HG03521 (cell line): Measurements from ENCODE around the gene SHANK3.

Experiments used
- ATAC-seq: cut with Tn5 transposase; IDR thresholded peaks from one replicate; pipeline ENCODE4 v1.9.1; 2021; ENCODE audit warnings: mild to moderate bottlenecking, moderate library complexity; ENCODE audit not compliant: unreplicated experiment

SHANK3 gene

DNA sequence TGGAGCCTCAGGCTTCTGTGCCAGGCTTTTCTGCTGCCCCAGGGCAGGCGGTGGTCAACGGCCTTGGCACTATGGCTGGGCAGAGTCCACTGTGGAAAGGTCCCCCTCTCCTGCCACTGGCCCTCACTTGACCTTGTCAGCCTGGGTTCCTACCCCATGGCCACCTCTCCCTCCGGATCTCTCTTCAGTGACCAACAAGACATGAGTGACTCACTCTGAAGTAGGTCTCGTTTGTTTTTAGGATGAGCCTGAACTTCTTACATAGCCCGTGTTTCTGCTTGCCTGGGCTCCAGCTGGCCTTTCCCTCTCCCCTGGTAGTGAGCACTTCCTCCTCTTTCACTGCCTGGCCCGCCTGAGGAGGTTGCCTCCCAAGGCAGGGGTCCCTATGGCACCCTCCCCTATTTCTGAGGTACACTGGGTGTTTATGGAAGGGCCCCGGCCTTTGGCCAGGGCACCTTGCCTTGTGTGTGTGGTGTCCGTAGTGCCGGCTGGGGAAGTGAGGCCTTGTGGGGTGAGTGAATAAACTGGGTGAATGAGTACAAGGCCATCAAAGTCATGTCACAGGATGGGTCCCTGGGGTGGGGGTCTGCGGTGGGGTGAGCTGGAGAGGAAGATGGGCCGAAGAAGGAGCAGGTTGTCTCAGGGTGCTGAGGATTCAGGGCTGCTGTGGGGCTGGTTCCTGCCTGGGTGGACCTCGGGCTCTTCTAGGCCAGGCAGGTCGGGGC, 5.0 kb downstream of the SHANK3 start:
- ATAC-seq = no peak

DNA sequence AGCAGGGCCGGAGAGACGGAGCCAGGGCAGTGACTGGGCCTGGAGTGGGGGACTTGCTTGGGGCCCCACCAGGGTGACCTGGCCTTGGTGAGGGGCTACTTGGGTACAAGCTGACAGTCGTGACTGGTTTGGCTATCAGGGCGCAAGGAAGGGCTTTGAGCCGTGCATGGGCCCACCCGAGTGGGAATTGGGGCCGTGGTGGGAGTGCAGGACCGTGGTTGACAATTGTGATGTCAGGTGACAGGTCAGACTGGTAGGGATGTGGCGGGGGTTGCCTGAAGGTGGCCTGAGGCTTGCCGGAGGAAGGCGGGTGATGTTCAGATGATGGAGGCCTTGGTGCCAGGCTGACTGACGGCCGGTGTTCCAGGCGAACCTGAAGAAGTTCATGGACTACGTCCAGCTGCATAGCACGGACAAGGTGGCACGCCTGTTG, 5.6 kb downstream of the SHANK3 start:
- ATAC-seq = no peak

DNA sequence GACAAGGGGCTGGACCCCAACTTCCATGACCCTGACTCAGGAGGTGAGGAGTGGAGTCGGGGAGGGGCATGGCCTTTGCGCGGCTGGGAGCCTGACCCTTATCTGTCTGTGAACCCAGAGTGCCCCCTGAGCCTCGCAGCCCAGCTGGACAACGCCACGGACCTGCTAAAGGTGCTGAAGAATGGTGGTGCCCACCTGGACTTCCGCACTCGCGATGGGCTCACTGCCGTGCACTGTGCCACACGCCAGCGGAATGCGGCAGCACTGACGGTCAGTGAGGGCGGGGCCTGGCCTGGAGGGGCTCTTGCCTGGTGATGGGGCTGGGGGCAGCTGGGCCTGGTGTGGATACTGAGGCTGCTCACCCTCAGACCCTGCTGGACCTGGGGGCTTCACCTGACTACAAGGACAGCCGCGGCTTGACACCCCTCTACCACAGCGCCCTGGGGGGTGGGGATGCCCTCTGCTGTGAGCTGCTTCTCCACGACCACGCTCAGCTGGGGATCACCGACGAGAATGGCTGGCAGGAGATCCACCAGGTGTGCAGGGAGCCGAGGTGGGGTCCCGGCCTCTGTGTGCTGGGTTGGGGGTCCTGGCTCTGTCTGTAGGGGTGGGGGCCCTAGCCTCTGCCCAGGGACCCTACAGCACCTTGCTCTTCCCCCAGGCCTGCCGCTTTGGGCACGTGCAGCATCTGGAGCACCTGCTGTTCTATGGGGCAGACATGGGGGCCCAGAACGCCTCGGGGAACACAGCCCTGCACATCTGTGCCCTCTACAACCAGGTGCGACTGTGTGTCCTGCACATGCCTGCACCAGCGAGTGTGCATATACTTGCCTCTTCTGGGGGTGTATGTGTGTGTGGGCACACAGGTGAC, 6.3 kb downstream of the SHANK3 start:
- ATAC-seq = no peak

DNA sequence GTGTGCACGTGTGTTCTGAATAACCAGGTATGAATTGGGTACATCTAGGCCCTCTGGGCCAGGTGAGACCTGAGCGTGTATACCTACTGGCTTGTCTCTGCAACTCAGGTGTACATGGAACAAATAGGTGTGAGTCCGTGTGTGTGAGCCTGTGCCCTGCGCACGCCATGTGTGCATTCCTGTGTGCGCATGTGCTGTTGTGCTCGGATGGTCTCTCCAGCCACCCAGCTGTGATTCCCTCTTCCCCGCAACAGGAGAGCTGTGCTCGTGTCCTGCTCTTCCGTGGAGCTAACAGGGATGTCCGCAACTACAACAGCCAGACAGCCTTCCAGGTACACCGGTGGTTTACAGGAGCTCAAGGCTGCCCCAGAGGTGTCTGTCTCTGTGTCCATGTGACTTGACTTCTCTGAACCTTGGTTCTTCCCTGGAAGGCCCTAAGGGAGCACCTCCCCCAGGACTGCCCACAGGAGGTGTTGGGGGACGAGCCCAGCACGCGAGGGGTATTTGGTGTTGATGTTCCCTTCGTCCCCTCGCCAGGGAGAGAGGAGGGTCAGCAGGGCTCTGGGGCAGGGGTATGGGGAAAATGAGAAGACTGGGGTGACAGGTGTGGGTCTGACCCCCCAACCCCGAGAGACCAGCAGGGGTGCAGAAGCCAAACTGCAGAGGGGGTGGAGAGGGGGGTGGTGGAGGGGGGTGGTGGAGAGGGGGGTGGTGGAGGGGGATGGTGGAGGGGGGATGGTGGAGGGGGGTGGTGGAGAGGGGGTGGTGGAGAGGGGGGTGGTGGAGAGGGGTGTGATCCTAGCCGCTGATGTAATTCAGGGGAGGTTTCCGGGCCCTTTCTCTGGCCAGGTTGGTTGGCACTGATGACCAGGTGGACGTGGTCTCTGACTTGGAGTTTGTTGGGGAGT, 10.7 kb downstream of the SHANK3 start:
- no peak for ATAC-seq

DNA sequence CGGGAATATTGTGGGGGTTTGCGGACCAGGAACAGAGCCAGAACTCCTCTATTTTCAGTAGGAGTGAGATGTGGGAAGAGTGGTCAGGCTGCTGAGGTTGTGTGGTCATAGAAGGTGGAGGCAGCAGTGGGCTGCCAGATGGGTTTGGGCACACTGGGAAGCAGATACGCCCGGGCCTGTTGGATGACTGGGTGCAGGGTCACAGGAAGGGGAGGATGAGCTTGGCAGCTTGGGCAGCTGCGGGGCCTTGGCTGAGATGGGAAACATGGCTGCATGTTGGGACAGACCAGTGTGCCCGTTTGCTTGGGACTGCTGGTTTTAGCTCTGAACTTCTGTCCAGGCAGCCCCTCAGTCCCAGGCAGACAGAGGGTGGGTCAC, 11.4 kb downstream of the SHANK3 start:
- ATAC-seq = no peak

DNA sequence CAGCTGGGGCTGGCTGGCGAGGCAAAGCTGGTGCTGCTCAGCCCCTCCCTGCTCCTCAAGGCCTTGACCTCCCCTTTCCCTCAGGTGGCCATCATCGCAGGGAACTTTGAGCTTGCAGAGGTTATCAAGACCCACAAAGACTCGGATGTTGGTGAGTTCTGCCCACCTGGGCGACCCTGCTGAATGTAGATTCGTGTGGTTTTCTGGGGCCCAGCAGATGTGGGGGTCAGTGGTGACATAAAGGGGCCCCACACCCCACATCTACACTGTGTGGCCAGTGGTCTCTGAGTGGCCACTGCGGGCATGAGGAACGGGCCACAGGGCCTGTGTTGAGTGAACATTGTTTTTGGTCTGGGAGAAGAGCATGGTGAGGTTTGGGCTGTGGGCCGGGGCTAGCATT, 11.9 kb downstream of the SHANK3 start:
- no peak for ATAC-seq

DNA sequence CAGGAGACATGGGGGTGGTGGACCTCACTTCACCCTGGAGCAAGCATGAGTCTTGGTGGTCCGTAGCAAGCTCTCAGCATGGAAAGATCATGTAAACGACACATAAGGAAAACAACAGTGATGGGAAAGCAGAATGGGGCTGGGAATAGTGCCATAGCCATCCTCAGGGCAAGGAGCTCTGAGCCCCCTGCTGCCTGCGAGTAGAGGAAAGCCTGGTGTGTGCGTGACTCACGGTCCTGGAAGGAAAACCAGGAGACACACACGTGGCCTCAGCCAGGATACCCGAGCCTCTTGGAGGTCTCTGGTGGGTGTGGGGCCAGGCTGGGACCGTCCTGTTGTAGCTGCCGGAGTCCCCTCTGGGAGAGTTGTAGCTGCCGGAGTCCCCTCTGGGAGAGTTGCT, 12.4 kb downstream of the SHANK3 start:
- ATAC-seq = no peak

DNA sequence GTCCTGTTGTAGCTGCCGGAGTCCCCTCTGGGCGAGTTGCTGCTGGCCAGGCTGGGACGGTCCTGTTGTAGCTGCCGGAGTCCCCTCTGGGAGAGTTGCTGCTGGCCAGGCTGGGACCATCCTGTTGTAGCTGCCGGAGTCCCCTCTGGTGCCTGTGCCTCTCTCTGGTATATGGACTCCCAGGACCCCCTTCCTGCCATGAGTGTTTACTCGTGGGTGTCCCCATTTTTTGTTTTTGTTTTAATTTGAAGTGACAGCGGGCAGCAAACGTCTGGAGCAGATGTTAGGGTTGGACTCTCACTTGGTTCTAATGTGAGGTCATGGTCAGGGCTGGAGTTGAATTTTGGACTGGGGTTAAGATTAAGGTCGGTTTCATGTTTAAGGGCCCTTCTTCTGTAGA, 14.2 kb downstream of the SHANK3 start:
- ATAC-seq = no peak

DNA sequence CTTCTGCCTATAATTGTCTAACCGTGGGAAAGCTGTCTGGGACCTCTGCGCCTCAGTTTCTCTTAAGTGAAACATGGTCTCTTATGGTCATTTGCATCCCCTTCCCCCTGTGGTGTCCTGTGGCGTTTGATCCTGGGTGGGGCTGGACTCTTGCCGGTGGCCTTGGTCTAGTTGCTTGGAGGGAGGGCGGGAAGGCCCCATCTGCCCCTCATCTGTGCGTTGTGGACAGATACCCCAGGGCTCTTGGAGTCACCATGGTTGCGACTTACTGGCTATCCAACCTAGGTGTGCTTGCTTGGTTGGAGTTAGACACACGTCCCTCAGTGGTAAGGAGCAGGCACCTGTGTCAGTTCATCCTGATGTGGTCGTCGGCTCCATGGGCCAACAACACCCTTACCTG, 15.2 kb downstream of the SHANK3 start:
- no peak for ATAC-seq

DNA sequence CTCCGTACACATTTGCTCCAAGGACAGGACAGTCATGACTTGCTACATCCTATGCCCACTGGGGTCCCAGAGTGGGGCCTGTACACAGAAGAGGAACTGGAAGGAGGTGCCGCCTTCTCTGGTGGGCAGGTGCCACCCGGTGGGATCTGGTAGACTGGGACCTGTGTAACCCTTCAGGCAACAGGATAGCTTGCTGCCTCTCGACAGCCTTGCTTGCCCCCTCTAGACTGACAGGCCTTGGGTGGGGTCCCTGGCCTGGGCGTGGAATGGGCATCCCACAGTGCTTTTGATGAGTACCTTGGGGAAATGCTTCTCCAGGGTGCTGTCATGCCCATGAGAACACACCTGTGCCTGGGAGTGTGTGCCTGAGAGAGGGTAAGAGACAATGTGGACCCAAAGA, 15.8 kb downstream of the SHANK3 start:
- no peak for ATAC-seq

DNA sequence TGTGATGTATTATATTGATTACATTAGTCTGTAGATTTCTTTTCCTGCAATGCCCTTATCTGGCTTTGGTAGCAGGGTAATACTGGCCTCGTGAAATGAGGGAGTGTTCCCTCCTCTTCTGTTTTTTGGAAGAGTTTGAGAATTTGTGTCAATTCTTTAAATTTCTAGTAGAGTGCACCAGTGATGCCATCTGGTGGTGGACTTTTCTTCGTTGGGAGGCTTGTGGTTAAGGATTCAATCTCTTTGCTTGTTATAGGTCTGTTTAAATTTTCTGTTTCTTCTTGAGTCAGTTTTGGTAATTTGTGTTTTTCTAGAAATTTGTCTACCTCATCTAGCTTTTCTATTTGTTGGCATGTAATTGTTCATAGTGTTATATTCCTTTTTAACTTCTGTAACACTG, 18.9 kb downstream of the SHANK3 start:
- ATAC-seq = no peak

DNA sequence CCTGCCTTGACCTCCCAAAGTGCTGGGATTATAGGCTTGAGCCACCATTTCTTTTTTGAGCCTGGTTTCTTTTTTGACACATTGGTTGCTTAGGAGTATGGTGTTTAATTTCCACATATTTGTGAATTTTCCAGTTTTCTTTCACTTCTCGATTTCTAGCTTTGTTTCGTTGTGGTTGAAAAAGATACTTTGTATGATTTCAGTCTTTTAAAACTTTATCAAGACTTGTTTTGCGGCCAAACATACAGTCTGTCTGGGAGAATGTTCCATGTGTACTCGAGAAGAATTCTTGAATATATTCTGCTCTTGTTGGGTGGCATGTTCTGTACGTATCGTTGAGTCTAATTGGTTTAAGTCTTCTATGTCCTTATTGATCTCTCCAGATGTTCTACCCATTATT, 20.8 kb downstream of the SHANK3 start:
- ATAC-seq = no peak

DNA sequence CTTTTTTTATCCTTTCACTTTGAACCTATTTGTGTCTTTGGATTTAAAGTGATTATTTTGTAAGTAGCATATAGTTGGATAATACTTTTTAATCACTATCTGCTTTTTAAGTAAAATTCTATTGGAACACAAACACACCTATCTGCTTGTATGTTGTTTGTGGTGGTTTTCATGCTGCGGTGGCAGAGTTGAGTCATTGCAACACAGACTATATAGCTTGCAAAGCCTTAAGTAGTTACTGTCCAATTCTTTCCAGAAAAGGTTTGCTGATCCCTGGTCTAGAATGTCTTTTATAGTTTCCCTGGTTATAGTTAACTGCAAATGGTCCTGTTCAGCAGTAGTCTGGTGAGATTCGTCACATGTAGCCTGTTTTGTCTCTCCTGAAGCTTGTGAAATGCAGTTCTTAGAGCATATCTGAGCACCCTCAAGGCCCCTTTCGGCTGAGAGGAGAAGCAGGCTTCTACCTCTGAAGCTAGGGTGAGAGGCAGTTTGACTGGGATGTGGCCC, 21.5 kb downstream of the SHANK3 start:
- no peak for ATAC-seq

DNA sequence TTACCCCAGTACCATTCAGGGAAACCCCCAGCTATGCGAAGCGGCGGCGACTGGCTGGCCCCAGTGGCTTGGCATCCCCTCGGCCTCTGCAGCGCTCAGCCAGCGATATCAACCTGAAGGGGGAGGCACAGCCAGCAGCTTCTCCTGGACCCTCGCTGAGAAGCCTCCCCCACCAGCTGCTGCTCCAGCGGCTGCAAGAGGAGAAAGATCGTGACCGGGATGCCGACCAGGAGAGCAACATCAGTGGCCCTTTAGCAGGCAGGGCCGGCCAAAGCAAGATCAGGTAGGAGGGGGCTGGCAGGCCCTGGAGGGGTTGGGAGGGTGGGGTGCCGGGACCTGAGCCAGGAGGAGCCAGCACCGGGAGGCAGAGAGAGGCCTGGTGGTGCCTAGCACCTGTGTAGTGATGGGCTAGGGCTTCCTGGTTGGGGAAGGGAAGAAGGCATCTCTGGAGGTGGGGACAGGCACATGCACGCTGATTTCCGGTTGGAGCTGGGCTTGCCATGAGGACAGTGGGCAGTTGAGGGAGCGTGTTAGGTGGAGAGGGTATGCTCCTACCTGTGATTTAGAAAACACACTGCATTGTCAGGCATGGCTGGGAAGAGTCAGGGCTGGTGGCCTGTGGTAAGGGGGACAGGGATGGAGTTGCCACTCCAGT, 22.3 kb downstream of the SHANK3 start:
- ATAC-seq = no peak

DNA sequence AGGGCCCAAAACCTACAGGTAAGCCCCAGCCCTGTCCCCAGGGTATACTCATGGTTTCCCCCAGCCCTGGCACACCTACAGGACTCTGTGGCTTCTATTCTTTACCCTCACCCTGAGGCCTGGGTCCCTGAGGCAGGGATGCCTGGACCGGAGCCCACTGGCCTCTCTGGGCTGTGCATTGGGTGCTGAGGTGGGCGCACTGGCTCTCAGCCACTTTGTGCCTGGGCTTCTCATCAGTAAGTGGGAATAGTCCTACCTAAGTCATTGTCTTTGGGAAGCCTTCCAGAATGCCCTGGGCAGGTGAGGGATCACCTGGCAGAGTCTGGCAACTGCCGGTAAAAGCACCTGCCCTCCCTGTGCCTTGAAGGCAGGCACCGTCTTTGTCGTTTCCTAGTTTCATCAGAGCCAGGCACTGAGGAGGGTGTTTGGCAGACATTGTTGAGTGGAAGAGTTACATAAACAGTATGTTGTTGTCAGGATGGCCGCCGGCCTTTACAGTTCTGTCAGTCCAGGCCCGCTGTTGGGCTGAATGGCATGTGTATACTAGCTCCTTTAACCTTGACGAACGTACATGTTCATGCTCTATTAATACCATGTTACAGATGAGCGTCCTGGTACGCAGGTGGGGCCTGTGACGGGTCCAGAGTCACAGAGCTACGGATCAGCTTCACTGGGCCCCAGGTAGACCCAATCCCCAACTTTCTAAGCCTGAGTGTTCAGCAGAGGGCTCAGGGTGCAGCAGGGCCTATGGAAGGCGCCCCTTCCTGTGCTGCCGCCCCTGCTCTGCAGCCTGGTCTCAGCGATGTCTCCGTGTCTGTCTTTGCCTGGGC, 23.0 kb downstream of the SHANK3 start:
- no peak for ATAC-seq

DNA sequence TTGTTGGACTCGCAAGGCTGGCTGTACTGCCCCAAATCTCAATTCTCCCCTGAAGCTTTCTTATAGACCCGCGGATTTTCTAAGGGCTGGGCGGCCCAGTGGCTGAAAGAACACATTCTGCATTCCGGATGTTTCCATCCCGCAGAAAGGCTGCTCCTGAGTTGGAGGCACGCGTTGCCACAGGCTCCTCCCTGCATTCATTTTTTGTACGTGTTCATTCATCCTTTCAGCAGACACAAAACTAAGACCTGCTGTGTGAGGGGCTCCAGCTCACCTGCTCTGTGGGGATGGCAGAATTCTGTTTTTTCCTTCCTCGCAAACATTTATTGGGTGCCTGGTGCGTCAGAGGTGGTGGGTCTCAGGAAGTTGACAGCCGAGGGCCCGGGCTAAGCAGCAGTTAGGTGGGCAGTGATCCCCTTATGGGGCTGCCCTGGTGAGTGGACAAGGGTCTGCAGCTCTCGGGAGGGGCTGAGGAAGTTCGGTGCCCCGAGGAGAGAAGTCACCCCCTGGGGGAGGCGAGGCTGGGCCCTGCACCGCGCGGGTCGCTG, 23.7 kb downstream of the SHANK3 start:
- ATAC-seq = no peak

DNA sequence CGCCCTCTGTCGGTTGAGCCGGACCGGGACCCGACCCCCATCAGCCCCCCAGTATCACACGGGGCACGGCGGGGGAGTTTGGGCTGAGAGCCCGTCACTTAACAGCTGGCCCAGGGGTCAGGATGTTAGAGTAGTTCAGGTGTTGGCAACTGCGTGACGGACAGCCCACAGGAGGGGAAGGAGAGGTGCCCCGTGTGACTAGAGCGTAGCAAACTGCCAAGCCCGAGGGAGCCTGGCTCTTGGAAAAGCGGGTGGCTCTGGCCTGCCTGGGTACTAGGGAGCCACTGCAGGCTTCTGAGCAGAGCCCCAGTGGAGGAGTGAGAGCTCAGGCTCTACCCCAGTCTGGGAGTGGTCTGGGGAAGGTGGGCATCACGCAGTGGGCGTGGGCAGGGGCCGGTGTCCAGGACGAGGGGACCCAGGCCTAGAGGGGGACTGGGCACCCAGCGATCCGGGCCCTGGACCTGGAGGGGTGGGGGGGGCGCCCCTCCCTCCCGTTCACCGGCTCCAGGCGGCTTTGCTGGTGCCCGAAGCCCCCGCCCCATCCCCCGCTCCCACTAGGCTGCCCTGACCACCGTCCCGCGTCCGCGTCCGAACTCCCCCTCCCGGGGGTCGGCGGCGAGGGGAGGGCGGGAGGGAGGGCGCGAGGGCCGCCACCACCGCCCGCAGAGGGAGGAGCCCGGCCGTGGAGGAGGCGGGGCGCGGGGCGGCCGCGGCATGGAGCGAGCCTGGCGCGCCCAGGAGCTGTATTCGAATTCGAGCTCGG, 24.4 kb downstream of the SHANK3 start:
- no peak for ATAC-seq

DNA sequence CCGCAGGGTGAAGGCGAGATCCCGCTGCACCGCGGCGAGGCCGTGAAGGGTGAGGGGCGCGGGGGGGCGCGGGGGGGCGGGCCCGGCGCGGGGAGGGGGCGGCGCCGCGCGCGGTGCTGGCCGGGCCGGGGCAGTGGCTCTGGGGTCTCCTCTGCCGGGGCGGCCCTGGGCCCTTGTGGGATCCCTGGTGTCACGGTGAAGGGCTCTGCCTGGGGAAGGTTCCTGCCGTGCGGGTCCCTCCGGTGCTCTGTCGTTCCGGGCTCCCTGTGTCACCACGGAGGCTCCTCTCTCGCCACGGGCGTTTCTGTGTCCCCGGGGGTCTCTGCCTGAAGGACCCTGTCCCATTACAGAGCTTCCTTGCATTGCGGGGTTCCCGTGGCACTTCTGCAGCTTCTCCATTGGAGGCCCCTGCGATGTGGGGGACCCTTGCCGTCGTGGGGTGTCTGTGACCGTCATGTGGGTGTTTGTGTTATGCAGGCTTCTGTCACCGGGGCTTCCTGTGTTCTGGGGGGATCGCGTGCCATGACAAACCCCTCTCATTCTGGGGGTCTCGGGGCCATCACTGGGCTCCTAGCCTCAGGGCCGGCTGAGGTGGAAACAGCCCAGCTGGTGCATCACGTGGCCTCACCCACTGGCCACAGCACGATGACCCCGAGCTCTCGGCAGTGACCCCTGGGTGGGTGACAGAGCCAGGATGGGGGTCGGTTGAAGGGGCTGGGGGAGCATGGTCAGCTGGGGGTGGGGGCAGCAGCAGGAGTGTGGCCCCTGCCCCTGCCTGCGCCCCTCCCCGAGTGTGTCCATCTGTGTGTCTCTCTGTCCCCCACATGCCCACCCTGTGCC, 25.3 kb downstream of the SHANK3 start:
- ATAC-seq = no peak
